Heart left ventricle (tissue), 13 donors: ENCODE measurements around the gene NEURL1.

Experiments used
- POLR2A ChIP-seq, 2 donors: fragments of 450-650 bp; IDR thresholded peaks; one replicate each; pipeline ENCODE4 v1.6.1; 2017; ENCODE audit warnings: antibody characterized with exemption in 2 of 2, mild to moderate bottlenecking in 2 of 2, moderate library complexity in 2 of 2
- TF ChIP-seq, protein P1 (sequence below), 12 donors: fragments of 200-600 bp; sonication (generic) in 4 of 12; IDR thresholded peaks; one replicate each; pipeline versions ENCODE4 v1.5.0 to v1.8.0; 2018 to 2022; ENCODE audit warnings: antibody characterized with exemption in 12 of 12, mild to moderate bottlenecking in 5 of 12
- donor health status: ischemic (EF 13 %, LVEDD 7.1; RV severe dilation, severe dysfunction).
- donor health status: DM: no; HTN: yes; CAD: no.
- donor health status: DM: no; HTN: no; CAD: no.
- donor health status: ischemic (EF 25% LVEDD 6.9; RV normal size, moderate dysfunction).
- donor health status: ischemic (EF 25% LVEDD 5.7; RV mildly dilated, moderate dysfunction).
- donor health status: ischemic (EF 35%, LVEDD 5.7; RV mildly dilated, moderate dysfunction).
- donor health status: nonischemic (EF 11% LVEDD 7.7; RV severe dilation, severe dysfunction).
- donor health status: DM: yes; HTN: yes; CAD: no.
- donor health status: PGD.
- donor health status: ischemic (EF 29% LVEDD 5.4; RV normal size, mild dysfunction).
- donor health status: nonischemic (EF 23%, LVEDD 6.1; RV moderate dilation, normal function).

DNA sequence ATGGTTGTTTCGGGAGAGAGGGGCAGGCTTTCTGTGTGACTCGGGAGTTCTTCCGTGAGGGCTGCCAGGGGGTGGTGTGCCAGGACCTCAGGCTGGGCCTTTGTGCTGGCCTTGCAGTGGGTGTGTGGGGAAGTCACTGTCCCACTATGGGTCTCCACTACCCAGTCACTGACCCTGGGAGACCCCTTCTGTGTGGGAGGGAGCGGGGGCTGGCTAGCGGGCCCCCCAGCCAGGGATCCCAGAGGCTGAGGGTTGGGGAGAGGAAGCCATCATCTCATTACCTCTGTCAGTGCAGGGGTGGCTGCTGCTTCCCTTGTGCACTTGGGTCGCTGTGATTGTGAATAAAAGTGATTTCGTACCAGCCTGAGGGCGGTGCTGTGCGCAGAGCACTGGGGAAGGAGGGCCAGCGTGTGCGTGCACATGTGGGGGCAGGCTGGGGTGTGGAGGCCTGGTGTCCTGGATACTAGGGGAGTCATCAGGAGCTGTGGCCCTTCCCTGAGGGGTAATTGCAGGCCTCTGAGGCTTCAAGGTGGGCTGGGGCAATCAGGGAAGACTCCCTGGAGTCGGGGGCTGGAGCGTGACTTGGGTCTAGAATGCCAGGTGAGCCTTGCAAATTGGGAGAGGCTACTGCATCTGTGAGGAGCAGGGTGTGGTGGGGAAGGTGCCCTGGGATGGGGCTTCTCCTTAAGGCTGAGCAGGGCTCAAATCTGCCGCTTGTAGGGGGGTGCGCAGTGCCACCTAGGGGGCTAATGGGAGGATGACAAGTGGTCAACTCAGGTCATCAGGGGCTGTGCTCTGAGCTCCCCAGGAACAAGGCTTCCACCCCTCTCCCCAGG, 98.9 kb downstream of the NEURL1 start:
- TF ChIP-seq, protein P1, sequence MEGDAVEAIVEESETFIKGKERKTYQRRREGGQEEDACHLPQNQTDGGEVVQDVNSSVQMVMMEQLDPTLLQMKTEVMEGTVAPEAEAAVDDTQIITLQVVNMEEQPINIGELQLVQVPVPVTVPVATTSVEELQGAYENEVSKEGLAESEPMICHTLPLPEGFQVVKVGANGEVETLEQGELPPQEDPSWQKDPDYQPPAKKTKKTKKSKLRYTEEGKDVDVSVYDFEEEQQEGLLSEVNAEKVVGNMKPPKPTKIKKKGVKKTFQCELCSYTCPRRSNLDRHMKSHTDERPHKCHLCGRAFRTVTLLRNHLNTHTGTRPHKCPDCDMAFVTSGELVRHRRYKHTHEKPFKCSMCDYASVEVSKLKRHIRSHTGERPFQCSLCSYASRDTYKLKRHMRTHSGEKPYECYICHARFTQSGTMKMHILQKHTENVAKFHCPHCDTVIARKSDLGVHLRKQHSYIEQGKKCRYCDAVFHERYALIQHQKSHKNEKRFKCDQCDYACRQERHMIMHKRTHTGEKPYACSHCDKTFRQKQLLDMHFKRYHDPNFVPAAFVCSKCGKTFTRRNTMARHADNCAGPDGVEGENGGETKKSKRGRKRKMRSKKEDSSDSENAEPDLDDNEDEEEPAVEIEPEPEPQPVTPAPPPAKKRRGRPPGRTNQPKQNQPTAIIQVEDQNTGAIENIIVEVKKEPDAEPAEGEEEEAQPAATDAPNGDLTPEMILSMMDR (IDR thresholded peaks at IDR 0.05) = peak; percentile 35 to 66 (median 54)
- TF ChIP-seq POLR2A (IDR thresholded peaks at IDR 0.05) = no peak
